GM18502 (cell line): ENCODE measurements around the gene HERC5.
"Not testable (repeated sequence)": the region's sequence is repeated elsewhere in the genome, so short reads cannot be mapped to it uniquely, and the experiment has no call there.

ENCODE experiments used
- ATAC-seq: cut with Tn5 transposase; IDR thresholded peaks from one replicate; pipeline ENCODE4 v1.9.1; 2021; ENCODE audit warnings: mild to moderate bottlenecking; ENCODE audit not compliant: unreplicated experiment, poor library complexity

The HERC5 gene

GRCh38 chr4:88456670-88457306 is at the start of gene HERC5:
HERC5 (plus strand) TSS chr4:88457119; CDS start chr4:88457270, 151 bp downstream.
- ATAC-seq = peak; percentile 95

- ATAC-seq = no peak
Measured at GRCh38 chr4:88409206-88409605, 47.7 kb upstream of the HERC5 start.

- no peak for ATAC-seq
Measured at GRCh38 chr4:88409789-88410188, 47.1 kb upstream of the HERC5 start.

GRCh38 chr4:88411491-88412096 is 45.3 kb upstream of the HERC5 start:
- no peak for ATAC-seq

- ATAC-seq = no peak
Measured at GRCh38 chr4:88413801-88414200, 43.1 kb upstream of the HERC5 start.

GRCh38 chr4:88414755-88415154 is 42.2 kb upstream of the HERC5 start:
- ATAC-seq = no peak

- ATAC-seq = no peak
Measured at GRCh38 chr4:88415982-88416381, 40.9 kb upstream of the HERC5 start.

- ATAC-seq = no peak
Measured at GRCh38 chr4:88418411-88418810, 38.5 kb upstream of the HERC5 start.

- no peak for ATAC-seq
Measured at GRCh38 chr4:88419874-88420273, 37.0 kb upstream of the HERC5 start.

- ATAC-seq = no peak
Measured at GRCh38 chr4:88420844-88421243, 36.1 kb upstream of the HERC5 start.

GRCh38 chr4:88422403-88422802 is 34.5 kb upstream of the HERC5 start:
- ATAC-seq = no peak

GRCh38 chr4:88429401-88429800 is 27.5 kb upstream of the HERC5 start:
- ATAC-seq = no peak

- ATAC-seq = no peak
Measured at GRCh38 chr4:88435987-88436693, 20.8 kb upstream of the HERC5 start.

GRCh38 chr4:88437873-88438272 is 19.0 kb upstream of the HERC5 start:
- ATAC-seq = not testable (repeated sequence)

- no peak for ATAC-seq
Measured at GRCh38 chr4:88439161-88439760, 17.7 kb upstream of the HERC5 start.

GRCh38 chr4:88440146-88440545 is 16.8 kb upstream of the HERC5 start:
- ATAC-seq = no peak

- no peak for ATAC-seq
Measured at GRCh38 chr4:88441696-88442095, 15.2 kb upstream of the HERC5 start.

GRCh38 chr4:88442689-88443191 is 14.2 kb upstream of the HERC5 start:
- no peak for ATAC-seq

- no peak for ATAC-seq
Measured at GRCh38 chr4:88443486-88443885, 13.4 kb upstream of the HERC5 start.

- ATAC-seq = no peak
Measured at GRCh38 chr4:88445252-88445651, 11.7 kb upstream of the HERC5 start.

- ATAC-seq = no peak
Measured at GRCh38 chr4:88446124-88446523, 10.8 kb upstream of the HERC5 start.
